NCI-H2171 (cell line): Measurements from ENCODE around the gene PLAAT5.

Experiments
- DNase-seq: peaks from one replicate; lab custom pipeline; 2025; lab: John Stamatoyannopoulos, UW

Gene PLAAT5

DNA sequence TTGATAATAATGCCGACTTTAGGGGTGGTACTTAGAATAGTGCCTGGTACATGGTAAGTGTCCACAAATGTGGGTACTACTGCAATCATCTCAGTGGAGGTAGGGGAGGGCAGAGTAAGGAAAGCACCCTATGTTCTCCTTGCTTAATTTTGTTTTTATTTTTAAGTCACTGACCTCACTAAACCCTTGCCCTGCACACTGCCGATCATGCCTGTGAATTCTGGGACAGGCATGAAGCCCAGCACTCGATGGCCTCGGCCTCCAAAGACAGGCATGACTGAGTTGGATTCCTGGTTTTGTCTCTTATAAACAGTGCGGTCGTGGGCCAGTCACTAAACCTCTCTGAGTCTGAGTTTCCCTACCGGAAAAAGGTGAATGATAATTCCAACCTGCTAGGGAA lies 21.8 kb upstream of the PLAAT5 start:
- DNase-seq = no peak

DNA sequence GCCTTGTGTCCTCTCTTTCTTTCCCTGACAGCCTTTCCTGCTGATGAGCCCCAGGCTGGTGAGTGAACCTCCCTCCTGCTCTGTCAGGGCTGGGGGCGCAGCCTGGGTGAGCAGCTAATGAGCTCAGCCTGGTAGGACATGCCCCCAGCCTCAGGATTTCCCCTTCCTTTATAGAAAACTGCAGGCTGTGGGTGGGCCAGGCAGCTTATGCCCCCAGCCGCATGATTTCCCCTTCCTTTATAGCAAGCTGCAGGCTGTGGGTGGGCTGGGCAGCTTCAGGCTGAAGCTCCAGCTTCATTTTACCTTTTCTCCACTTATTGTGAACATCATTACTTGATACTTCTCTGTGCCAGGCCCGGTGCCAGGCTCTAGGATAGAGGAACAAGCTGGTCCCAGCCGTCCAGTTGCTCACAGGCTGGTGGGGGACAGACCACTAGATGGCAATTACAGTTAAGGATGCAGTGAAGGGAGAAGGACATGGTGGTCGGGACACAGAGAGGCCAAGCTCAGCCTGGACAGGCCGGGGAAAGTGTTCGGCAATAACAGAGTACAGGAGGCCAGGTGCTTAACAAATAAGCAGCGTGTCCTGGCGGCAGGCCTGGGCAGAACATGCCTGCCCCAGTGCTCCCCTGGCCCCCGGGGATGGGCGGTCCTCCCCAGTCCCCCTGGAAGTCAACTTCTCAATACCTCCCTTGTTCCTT lies 20.2 kb upstream of the PLAAT5 start:
- no peak for DNase-seq

DNA sequence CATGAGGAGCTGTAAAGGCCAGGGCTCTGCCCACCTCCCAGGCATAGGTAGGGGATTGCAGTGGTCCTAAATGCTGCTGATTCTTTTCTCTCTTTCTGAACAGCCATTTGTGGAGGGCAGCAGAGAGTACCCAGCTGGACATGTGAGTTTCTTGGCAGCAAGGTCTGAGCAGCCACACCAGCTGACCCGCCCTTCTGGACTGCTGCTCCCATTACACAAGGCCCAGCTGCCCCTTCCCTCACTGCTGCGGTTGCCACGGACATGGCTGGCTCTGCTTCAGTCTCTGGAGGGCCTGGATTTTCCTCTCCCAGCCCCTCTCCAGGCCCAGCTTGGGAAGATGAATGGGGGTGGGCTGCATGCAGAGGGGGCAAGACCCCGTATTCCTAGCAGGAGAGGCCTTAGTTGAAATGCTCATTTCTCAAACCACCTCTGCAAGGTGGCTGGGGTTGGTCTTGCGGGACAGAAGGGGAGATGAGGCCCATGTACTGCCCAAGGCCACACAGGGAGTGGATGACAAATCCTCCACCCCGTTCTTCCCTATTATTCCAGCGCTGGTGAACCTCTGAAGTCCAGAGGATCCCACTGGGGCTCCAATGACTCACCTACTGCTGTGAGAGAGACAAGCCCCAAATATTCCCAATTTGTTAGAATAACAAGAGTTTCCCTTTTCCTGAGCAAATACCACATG lies 19.5 kb upstream of the PLAAT5 start:
- no peak for DNase-seq

DNA sequence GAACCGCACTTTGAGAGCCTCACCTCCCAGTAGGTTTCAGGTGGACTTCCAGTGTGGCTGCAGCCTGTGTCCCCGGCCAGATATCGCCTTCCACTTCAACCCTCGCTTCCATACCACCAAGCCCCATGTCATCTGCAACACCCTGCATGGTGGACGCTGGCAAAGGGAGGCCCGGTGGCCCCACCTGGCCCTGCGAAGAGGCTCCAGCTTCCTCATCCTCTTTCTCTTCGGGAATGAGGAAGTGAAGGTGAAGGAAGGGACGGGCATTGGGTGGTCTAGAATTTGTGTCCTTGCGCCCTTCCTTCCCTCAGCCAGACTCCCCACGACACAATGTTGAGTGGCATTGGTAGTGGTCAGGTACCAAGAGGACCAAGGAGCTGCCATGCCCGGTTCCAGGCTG lies 17.8 kb upstream of the PLAAT5 start:
- DNase-seq = no peak

DNA sequence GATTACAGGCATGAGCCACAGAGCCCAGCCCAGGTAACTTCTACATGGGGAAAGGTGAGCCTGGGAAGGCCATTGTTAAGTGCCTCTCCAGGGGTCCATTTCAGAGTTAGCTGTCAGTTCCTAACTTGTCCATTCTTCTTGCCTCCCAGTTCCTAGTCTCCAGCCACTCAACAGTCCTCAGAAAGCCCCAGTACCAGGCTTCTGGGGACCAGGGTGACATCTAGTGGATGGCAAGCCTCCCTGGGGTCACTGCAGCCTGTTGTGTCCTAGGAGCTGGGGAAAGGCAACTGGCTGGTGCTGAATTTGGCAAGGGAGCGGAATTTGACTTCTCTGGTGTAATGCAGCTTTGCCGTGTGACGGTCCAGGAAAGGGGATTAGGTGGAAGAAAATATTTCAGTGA lies 17.0 kb upstream of the PLAAT5 start:
- no peak for DNase-seq

DNA sequence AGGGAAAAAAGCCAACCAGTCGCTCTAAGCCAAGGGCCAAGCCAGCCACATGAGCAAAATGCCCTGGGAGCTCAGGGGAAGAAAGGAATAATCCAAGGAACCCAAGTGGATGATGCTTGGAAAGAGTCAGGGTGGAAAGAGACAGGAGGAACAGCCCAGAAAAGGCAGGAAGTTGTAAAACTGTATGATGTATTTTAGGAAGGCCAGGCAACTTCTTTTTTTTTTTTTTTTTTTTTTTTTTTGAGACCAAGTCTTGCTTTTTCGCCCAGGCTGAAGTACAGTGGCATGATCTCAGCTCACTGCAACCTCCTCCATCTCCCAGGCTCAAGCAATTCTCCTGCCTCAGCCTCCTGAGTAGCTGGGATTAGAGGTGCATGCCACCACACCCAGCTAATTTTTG lies 16.5 kb upstream of the PLAAT5 start:
- DNase-seq = no peak

DNA sequence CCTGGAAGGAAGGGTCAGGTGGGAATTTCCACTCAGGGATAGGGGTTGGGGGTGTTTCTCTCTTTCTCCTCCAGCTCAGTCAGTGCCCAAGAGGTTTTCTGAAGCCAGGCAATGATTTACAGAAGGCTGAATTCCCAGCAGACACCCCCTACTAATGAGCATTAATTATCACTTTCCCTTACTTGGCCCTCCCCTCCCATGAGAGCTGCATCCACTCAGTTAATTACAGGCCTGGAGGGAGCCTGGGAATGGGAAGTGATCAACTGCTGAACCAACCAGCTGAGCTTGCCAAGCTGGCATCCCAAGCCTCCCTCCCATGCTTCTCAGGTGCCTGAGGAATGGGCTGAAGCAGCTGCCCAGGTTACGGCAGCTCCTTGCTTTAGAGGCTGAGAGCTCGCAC lies 15.9 kb upstream of the PLAAT5 start:
- no peak for DNase-seq

DNA sequence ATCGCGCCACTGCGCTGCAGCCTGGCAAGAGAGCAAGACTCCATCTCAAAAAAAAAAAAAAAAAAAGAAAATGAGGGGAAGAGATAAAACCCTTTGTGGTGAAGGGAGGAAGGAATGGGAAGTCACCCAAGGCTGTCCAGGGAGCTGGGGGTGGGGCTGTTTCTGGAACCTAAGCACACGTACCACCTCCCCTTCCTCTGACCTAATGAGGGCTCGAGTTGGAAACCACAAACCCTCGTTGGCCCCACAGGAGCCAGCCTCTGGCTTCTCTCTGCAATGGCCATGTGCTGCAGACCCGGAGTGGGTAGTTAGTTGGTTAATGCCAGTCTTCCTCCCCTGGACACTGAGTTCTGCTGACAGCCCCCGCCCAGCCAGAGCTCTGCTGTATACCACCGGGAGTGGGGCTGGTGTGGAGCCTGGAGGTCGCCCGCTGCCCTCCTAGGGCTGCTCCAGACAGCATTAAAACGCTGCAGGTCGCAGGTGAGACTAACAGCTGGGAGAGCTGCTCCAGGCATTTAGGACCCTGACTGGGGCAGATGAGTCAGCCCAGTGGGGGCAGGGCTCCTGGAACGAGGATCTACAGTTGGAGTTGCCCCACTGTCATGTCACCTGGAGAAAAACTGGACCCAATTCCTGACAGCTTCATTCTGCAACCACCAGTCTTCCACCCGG lies 15.0 kb upstream of the PLAAT5 start, which contains the start of gene LGALS12:
Gene LGALS12, plus strand, starts transcription at position 228 of the 672 bp plus-strand sequence. Its CDS starts 375 bp downstream, at position 603.
- DNase-seq = no peak

DNA sequence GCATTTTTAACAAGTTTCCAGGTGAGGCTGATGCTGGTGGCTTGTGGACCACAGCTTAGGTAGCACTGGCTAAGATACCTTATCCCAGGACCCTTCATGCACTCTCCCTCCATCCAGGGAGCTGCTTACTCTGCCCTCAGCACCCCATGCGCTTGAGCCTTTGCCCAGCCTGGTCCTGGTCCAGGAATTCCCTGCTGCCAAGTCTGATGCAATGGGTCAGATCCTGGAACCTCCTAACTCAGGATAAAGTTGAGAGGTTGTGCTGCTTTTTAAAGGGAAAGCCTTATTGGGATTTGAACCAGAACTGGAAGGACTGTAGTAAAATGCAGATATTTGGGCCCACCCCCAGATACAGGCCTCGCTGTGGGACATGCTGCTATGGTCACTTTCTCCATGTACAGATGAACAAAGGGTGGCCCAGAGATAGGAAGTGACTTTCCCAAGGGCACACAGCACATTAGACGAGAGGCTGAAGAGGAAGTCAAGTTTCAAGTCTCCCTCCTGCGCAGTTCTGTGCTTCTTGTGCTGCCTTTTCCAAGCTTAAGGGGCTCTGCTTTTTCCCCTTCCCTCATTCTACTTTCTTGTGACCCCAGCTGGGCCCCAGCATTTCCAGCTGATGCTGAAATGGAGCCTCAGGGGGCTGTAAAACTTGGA lies 14.1 kb upstream of the PLAAT5 start:
- DNase-seq = no peak

DNA sequence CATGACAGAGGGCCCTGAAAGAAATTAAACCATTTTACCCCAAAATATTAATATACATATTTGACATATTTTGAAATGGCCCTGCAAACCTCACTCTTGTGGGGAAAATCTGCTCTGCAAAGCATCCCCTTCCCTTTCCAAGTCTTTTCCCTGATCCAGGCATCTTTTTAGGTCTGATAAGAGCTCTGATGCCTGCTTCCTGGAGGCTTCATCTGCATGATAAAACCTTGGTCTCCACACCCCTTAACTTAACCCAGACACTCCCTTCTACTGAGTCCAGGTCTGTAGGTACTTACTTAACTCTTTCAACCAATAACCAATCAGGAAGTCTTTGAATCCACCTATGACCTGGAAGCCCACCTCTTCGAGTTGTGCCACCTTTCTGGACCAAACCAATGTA lies 13.1 kb upstream of the PLAAT5 start:
- DNase-seq = no peak

DNA sequence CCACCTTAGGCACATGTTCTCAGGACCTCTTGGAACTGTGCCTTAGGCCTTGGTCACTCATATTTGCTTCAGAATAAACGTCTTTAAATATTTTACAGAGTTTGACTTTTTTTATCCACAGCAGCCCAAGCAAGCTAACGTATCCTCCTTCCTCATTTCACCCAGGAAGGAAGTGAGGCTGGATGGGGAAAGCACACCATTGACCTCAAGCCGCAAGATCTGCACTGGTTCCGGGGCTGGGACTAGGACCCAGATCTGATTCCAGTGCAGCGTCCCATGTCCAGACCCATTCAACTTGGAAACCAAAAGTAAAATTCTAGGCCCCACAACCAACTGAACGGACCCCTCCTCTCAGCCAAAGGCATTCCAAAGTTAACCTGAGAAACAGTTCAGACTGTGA lies 12.5 kb upstream of the PLAAT5 start:
- no peak for DNase-seq

DNA sequence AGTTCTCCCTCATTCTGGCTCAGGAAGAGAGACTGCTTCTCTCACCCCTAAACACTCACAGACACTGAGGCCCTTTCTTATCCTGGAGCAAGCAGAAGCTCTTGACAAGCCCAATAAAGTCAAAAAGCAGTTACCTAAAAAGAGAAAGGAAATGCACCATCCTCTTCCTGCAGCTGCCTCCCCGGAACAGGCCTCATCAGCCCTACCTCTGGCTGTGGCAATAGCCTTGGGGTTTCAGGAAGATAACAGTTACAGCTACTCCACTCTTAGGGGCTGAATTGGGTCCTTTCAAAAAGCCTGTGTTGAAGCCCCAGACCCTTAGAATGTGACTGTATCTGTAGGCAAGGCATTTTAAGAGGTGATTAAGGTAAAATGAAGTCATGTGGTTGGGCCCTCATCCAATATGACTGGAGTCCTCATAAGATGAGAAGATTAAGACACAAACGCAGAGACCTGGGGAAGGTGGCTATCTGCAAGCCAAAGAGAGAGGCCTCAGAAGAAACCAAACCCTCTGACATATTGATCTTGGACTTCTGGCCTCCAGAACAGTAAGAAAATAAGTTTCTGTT lies 11.4 kb upstream of the PLAAT5 start:
- no peak for DNase-seq

DNA sequence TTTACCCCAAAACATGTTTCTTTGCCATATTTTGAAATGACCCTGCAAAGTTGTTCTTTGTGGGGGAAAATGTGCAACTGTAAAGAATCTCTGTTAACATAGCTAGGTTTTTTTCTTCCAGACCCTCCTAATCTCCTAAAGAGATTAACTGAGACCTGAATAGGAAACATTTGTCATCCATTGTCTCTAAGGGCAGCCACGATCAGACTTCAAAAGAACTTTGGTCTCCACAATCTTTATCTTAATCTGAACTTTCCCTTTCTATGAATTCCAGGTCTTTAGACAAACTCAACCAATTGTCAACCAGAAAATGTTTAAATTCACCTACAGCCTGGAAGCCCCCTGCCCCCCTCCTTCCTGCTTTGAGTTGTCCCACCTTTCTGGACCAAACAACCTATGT lies 10.3 kb upstream of the PLAAT5 start:
- no peak for DNase-seq

DNA sequence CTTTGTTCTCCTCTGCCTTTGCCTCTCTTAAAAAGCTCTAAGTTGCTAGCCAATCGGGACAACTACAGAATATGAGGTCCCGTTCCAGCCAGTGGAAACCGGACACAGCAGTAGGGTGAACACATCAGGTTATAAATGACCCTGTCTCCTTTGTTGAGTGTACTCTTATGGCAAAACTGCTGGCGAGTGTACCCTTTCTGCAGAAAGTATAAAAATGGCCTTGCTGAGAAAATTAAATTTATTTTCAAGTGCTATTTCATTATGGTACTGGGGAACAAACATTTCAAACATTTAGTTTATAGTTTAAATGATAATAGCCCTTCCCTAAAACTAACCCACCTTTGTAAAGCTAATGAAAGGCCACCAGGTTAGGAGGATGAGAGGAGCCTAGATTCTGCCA lies 8.9 kb upstream of the PLAAT5 start:
- no peak for DNase-seq

DNA sequence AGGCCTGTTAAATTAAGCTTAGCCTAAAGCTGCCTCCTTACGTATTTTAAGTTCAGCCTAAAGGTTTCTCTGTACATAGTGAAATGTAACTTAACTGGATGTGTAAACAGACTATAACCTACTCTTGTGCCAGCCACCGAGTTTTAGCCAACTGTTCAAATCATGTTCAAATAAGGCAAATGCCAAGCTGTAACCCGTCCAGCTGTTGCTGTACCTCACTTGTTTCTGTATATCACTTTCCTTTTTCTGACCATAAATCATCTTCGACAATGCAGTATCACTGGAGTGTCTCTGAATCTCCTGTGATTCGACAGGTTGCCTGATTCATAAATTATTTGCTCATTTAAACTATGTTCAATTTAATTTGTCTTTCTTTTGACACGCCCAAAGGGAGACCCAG lies 4.0 kb upstream of the PLAAT5 start:
- DNase-seq = no peak

DNA sequence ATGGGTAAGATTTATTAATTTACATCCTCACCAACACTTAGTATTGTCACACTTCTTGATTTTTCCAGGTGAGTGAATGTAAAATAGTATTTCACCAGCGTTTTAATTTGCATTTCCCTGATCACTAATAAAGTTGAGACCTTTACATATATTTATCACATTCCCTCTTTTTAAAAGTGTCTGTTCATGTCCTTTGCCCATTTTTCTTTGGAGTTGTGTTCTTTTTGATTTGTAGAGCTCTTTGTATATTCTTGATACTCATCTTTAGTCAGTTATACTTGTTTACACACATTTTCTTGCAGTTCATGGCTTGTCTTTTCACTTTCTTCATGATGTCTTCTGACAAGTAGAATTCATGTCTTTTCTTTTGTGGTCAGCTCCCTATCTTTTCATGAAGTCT lies 2.2 kb upstream of the PLAAT5 start:
- DNase-seq = no peak

DNA sequence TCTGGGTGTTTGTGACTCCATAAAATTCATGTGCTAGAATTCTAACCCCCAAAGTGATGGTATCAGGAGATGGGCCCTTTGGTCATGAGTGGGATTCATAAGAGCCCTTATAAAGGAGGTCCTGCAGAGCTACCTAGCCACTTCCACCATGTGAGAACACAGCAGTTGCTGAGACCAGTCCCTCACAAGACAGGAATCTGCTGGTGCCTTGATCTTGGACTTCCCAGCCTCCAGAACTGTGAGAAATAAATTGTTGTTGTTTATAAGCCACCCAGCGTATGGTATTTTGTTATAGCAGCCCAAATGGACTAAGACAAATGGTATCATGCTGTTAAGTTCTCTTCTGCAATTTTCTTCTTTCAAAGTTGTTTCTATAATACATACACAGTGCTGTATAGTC lies 1.5 kb upstream of the PLAAT5 start:
- DNase-seq = no peak

DNA sequence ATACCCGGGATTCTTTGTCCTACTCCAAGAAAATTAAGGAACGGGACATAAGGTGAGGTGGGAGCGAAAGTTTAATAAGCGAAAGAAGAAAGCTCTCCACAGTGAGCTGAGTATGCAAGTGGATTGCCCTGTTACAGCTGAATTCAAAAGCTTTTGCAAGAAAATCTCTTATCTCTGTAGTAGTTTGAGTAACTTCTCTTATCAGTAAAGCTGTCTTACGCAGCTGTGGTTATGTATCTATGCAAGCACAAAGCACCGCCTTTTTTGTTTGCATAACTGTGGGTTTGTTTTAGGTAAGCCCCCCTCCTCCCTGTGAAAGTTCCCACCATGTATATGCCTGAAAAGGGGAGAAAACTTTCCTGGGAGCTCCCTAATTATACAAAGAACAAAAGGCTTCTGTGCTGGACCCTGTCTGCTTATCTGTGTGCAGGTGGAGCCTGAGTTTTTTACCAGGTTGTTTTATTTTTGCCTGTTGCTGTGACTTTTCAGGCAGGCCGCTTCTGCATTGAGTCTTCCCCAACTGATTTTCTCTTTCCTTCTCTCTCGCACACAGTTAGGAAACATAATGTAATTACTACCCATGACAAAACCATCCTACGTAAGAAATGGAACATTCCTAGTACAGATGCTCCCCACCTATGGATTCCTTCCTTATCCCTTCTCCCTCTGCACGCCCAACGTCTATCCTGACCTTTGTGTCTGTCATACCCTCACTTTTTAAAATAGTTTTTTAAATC lies 837 bp upstream of the PLAAT5 start:
- no peak for DNase-seq

DNA sequence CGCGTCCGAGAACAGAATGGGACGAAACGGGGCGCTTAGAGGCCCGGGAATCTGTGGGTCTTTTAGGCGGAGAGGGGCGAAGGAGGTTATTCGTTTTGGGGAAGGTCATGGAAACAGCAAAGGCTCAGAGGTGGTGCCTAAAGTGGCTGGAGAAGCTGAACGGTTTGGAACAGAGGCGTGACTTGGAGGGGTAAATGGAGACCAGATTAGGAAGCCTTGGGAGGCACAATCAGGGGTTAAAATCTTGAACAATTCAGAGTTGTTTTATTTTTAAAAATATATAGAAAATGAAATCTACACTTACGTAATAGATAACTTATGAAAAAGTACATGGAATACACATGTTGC lies 247 bp upstream of the PLAAT5 start:
- no peak for DNase-seq

DNA sequence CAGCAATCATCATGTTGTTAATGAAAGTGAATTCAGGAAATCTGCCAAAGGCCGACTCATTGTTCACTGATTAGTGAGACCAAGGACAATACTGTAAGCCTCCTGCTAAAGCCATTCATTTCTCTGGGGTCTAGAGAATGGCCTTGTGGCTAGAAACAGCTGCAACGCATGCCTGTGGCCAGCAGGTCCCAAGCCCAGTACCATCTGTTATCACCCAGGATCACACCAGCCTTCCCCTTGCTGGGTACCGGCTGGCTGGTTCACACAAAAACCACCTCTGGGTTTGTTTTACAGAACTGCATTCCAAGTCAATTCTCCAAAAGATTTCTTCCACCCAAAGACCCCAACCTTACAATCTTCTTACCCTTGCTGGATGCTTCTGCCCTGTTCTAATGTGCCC lies 1.1 kb downstream of the PLAAT5 start:
- no peak for DNase-seq

DNA sequence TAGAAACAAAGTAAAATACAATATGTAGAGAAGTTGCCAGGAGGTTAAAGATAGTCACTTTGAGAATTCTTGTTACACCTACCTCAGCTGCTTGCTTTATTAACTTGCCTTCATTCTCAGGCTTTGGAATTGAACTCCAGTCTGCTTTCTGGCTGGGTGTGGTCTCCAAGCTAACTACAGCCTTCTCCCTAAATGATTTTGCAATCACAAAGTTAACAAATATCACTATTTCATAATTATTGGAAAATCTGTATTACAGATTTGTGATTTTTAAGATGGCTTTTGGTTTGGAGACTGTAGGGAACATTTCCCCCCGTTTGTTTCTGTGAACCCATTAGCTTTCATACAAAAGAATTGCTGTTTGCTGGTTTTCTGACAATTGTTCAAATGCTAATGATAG lies 2.2 kb downstream of the PLAAT5 start:
- DNase-seq = no peak

DNA sequence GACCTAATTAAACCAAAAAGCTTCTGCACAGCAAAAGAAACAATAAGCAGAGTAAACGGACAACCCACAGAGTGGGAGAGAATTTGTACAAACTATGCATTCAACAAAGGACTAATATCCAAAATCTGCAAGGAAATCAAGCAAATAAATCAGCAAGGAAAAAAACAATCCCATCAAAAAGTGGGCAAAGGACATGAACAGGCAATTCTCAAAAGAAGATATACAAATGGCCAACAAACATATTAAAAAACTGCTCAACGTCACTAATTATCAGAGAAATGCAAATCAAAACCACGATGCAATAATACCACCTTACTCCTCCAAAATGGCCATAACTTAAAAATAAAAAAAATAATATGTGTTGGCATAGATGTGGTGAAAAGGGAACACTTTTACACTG lies 5.2 kb downstream of the PLAAT5 start:
- DNase-seq = no peak
